Myocyte (in vitro differentiated cells): ENCODE data around the gene GPR119. TPM values are rescaled to one million over a fixed set of nuclear protein-coding genes. Genes with fewer than 3 reads are reported as not detected.
"Not testable (repeated sequence)": the region's sequence is repeated elsewhere in the genome, so short reads cannot be mapped to it uniquely, and the experiment has no call there.

Experiments
- DNase-seq: peaks from one replicate; pipeline ENCODE4 v3.0.0-alpha.2; 2012; ENCODE audit warnings: low read depth
- total RNA-seq: library from RNA; depleted of rRNA; stranded (reverse); fragments of >200 nt; gene quantifications from 2 replicates; pipeline ENCODE4 v1.2.3, GENCODE V29; 2014

Gene GPR119
- total RNA-seq, 1 donor from 2014 or later = not detected

DNA sequence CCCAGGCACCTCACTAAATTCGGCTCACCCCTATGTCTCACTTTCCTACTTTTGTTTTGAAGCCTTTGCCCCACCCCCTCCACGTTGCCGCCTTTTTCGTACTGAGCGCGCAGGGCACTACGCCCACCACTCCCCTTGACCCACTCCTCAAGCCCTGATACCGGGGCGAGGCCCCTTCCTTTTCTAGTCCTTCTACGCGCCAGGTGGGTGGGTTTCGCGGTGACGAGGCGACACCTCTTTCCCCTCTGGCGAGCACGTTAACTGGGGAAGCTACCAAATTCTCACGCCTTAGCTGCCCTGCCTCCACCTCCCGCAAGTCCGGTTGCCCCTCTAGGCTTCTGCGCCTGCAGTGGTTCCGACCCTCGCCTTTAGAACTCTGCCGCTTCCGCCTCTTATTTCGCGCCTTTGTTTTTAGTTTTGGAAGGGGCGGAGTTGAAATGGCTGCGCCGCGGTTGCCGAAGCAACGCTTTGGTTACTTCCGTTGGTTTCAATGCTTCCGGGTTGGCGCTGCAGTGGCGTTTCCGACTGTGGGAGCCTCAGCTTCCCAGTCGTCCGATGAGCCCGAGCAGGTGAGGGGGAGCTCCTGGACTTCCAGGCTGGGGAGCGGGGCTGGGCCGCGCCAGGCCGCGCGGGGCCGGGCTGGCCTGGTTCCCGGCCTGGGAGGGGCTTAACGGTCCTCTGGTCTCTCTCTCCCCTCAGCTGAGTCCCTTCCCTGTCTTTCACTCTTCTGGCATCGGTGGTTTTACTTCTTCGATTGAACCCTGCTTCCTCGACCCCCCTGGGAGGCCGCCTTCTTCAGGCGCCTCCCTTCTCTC, 45.9 kb downstream of the GPR119 start, which contains the start of gene SLC25A14:
TSS of gene SLC25A14 (plus strand) at position 512 of the 815 bp plus-strand sequence. CDS start 360 bp downstream, outside the sequence.
- peak; percentile 82 for DNase-seq

- not testable (repeated sequence) for DNase-seq
These were observed 46.6 kb downstream of the GPR119 start for GRCh38 chrX:130338869-130339268.

DNA sequence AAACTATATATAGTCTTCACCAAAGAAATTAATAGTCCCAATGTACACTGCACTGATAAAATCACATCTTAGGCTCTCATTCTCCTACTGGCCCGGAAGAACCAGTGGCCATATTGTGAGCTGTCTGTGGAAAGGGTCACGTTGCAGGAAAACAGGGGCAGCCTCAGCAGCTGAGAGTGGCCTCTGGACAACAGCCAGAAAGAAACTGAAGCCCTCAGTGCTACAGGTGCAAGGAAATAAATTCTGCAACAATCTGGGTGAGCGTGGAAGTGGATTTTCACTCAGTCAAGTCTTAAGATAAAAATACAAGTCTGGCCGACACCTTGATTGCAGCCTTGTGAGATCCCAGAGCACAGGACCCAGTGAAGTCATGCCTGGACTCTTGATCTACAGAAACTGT, 48.9 kb downstream of the GPR119 start:
- peak; percentile 60 for DNase-seq

Other genes with a start within 250 kb of the GPR119 start
- 22.7 and 23.5 TPM in 2 replicates for gene AIFM1, start 219.8 kb downstream of the GPR119 start, total RNA-seq
- gene RAB33A, start 213.7 kb downstream of the GPR119 start, total RNA-seq = 0.29 TPM in 1 of 2 replicates, not detected in the other
- 8.7 and 10.1 TPM in 2 replicates for gene ZNF280C, start 116.8 kb downstream of the GPR119 start, total RNA-seq
- gene SLC25A14, start 45.8 kb downstream of the GPR119 start, total RNA-seq = 12.8 and 24.0 TPM in 2 replicates
- gene RBMX2, start 16.3 kb upstream of the GPR119 start, total RNA-seq = 18.7 and 21.8 TPM in 2 replicates